HEK293 (cell line): ENCODE data around the gene PRAF2.

ENCODE experiments used
- CTCF ChIA-PET: fragments of 350-600 bp; formaldehyde crosslinking; extraction: SDS; loops from one replicate; lab custom pipeline; 2021; ENCODE audit warnings: antibody characterized with exemption; lab: Yijun Ruan, JAX
- POLR2A ChIA-PET: fragments of 300-600 bp; formaldehyde crosslinking; extraction: SDS; loops from one replicate; lab custom pipeline; 2020; ENCODE audit warnings: antibody characterized with exemption, inconsistent platforms; lab: Yijun Ruan, JAX
- H3K27ac ChIP-seq: fragments of 200-500 bp; sonication (Bioruptor generic); 2 replicates; pipeline ENCODE4 v1.5.1; 2014; ENCODE audit warnings: low read depth, low read length, control low read depth, inconsistent platforms; ENCODE audit errors: extremely low read depth
- H3K36me3 ChIP-seq, 2 experiments: fragments of 200-500 bp in 1 of 2; sonication (Bioruptor generic) in 1 of 2; 1 replicate in 1 of 2; 2 replicates in 1 of 2; pipeline ENCODE4 v1.5.1; 2014 to 2017; ENCODE audit warnings: inconsistent platforms in 2 of 2, low read length in 2 of 2; ENCODE audit not compliant: control insufficient read depth in 2 of 2, insufficient read depth in 1 of 2
- H3K4me1 ChIP-seq: fragments of 200-500 bp; sonication (Bioruptor generic); 2 replicates; pipeline ENCODE4 v1.5.1; 2014; ENCODE audit warnings: mild to moderate bottlenecking, low read length, inconsistent platforms; ENCODE audit not compliant: control insufficient read depth, insufficient read depth
- H3K4me3 ChIP-seq: 2 replicates; pipeline ENCODE4 v1.5.1; 2011; ENCODE audit warnings: low read depth, mild to moderate bottlenecking, control low read depth, low read length, moderate library complexity
- H3K9me3 ChIP-seq: fragments of 200-500 bp; sonication (Bioruptor generic); 2 replicates; pipeline ENCODE4 v1.5.1; 2014; ENCODE audit warnings: low read depth, low read length, inconsistent platforms; ENCODE audit not compliant: control insufficient read depth, insufficient read depth
- GLIS1 ChIP-seq: fragments of 450-650 bp; formaldehyde crosslinking; IDR thresholded peaks from 2 replicates; pipeline ENCODE4 v1.5.1; 2016; ENCODE audit warnings: missing biosample characterization, missing genetic modification characterization
- KLF17 ChIP-seq: fragments of 450-650 bp; formaldehyde crosslinking; IDR thresholded peaks from 2 replicates; pipeline ENCODE4 v1.5.1; 2016; ENCODE audit warnings: missing biosample characterization, missing genetic modification characterization
- PRDM10 ChIP-seq: fragments of 450-650 bp; formaldehyde crosslinking; IDR thresholded peaks from 2 replicates; pipeline ENCODE4 v1.5.1; 2016; ENCODE audit warnings: missing biosample characterization, missing genetic modification characterization
- SCRT2 ChIP-seq: fragments of 450-650 bp; formaldehyde crosslinking; IDR thresholded peaks from 2 replicates; pipeline ENCODE4 v1.5.1; 2016; ENCODE audit warnings: missing biosample characterization, missing genetic modification characterization
- SP2 ChIP-seq: fragments of 450-650 bp; formaldehyde crosslinking; IDR thresholded peaks from 2 replicates; pipeline ENCODE4 v1.5.1; 2016; ENCODE audit warnings: missing biosample characterization, missing genetic modification characterization
- SP3 ChIP-seq: fragments of 450-650 bp; formaldehyde crosslinking; IDR thresholded peaks from 2 replicates; pipeline ENCODE4 v1.5.1; 2016; ENCODE audit warnings: missing biosample characterization, missing genetic modification characterization
- SP7 ChIP-seq: fragments of 450-650 bp; formaldehyde crosslinking; IDR thresholded peaks from 2 replicates; pipeline ENCODE4 v1.5.1; 2016; ENCODE audit warnings: missing biosample characterization, missing genetic modification characterization
- ZBTB17 ChIP-seq: fragments of 450-650 bp; formaldehyde crosslinking; IDR thresholded peaks from 2 replicates; pipeline ENCODE4 v1.5.1; 2016; ENCODE audit warnings: missing biosample characterization, missing genetic modification characterization
- ZBTB20 ChIP-seq: fragments of 450-650 bp; formaldehyde crosslinking; IDR thresholded peaks from 2 replicates; pipeline ENCODE4 v1.5.1; 2016; ENCODE audit warnings: missing biosample characterization, missing genetic modification characterization
- ZBTB7A ChIP-seq: fragments of 450-650 bp; formaldehyde crosslinking; IDR thresholded peaks from 2 replicates; pipeline ENCODE4 v1.5.1; 2016; ENCODE audit warnings: low read depth, missing biosample characterization, missing genetic modification characterization
- ZBTB8A ChIP-seq: fragments of 450-650 bp; formaldehyde crosslinking; IDR thresholded peaks from 2 replicates; pipeline ENCODE4 v1.5.1; 2016; ENCODE audit warnings: missing biosample characterization, missing genetic modification characterization
- ZNF239 ChIP-seq: fragments of 450-650 bp; formaldehyde crosslinking; IDR thresholded peaks from 2 replicates; pipeline ENCODE4 v1.5.1; 2016; ENCODE audit warnings: missing biosample characterization, missing genetic modification characterization
- ZNF248 ChIP-seq: fragments of 450-650 bp; formaldehyde crosslinking; IDR thresholded peaks from 2 replicates; pipeline ENCODE4 v1.5.1; 2017; ENCODE audit warnings: missing biosample characterization, missing genetic modification characterization
- ZNF341 ChIP-seq: fragments of 450-650 bp; formaldehyde crosslinking; IDR thresholded peaks from 2 replicates; pipeline ENCODE4; 2016; ENCODE audit warnings: low read depth, missing biosample characterization, missing genetic modification characterization
- ZNF366 ChIP-seq: fragments of 450-650 bp; formaldehyde crosslinking; conservative IDR thresholded peaks from 2 replicates; pipeline ENCODE4 v1.5.1; 2016; ENCODE audit warnings: missing biosample characterization, missing genetic modification characterization
- ZNF394 ChIP-seq: fragments of 450-650 bp; formaldehyde crosslinking; IDR thresholded peaks from 2 replicates; pipeline ENCODE4 v1.5.1; 2016; ENCODE audit warnings: missing biosample characterization, missing genetic modification characterization, mild to moderate bottlenecking, moderate library complexity, borderline replicate concordance
- ZNF398 ChIP-seq: fragments of 450-650 bp; formaldehyde crosslinking; IDR thresholded peaks from 2 replicates; pipeline ENCODE4 v1.5.1; 2017; ENCODE audit warnings: missing biosample characterization, missing genetic modification characterization
- ZNF423 ChIP-seq: fragments of 450-650 bp; formaldehyde crosslinking; IDR thresholded peaks from 2 replicates; pipeline ENCODE4 v1.5.1; 2016; ENCODE audit warnings: missing biosample characterization, missing genetic modification characterization
- ZNF473 ChIP-seq: fragments of 450-650 bp; formaldehyde crosslinking; IDR thresholded peaks from 2 replicates; pipeline ENCODE4 v1.5.1; 2017; ENCODE audit warnings: missing biosample characterization, missing genetic modification characterization
- ZNF548 ChIP-seq: fragments of 450-650 bp; formaldehyde crosslinking; IDR thresholded peaks from 2 replicates; pipeline ENCODE4 v1.5.1; 2016; ENCODE audit warnings: missing biosample characterization, missing genetic modification characterization
- ZNF561 ChIP-seq: fragments of 450-650 bp; IDR thresholded peaks from 2 replicates; pipeline ENCODE4 v1.5.1; 2018; ENCODE audit warnings: missing biosample characterization, missing genetic modification characterization, borderline replicate concordance
- ZNF626 ChIP-seq: fragments of 450-650 bp; sonication (Bioruptor Pico); formaldehyde crosslinking; IDR thresholded peaks from 2 replicates; pipeline ENCODE4 v1.5.1; 2018; ENCODE audit warnings: missing biosample characterization, missing genetic modification characterization, inconsistent platforms
- TF ChIP-seq, protein P1 (sequence below): fragments of 450-650 bp; formaldehyde crosslinking; IDR thresholded peaks from 2 replicates; pipeline ENCODE4 v1.5.1; 2017; ENCODE audit warnings: missing biosample characterization, missing genetic modification characterization
- TF ChIP-seq, protein P2 (sequence below): fragments of 450-650 bp; formaldehyde crosslinking; IDR thresholded peaks from 2 replicates; pipeline ENCODE4 v1.5.1; 2016; ENCODE audit warnings: missing biosample characterization, missing genetic modification characterization

The PRAF2 gene

DNA sequence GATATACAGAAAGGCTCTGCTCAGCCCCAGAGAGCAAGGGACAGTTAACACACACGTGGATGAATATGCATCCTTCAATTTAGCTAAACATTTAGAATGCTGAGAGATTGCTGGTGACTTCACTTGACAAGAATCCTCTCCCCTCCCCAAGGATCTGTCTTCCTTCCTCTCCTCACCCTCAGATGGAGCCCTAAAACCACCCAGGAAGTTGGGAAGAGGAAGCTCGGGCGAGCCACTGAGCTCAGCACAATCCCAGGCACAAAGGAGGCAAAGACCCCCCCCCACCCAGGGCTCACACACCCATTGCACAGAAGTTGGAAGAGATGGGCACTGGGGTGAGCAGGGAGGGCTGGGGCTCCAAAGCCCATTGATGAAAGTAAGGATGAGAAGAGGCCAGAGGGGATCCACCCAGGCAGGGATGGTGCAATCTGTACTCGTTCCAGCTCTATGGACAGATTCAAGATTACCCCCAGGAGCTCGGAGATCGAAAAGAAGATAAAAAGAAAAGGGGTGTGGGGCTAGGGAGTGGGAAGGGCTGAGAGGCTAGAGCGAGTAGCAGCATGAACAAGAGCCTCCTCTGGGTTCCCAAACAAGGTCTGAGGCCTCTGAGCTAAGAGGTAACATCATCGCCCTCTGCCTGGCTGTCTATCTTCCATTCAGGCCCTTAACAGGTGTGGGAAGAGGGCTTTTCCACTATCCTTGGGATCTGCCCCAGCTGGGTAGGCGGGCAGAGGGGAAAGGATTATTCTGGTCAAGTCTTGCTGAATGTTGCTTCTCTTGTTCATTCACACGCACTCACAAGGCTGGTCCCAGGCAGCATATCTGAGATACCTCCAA, 31.8 kb downstream of the PRAF2 start:
- Histone ChIP-seq H3K4me1 (peaks cover 7% of the 10 kb centered on the region), H3K27ac (peak overlapping the region; percentile 86; the same call in 1 of the 2 replicates), H3K9me3 (no peaks in the 10 kb centered on the region), H3K36me3 (peaks cover 5 to 27% of the 10 kb centered on the region in 2 experiments; a peak in 2 of 3 replicates), H3K4me3 (peak overlapping the region; percentile 77)
- CTCF ChIA-PET: interaction anchor here (0.6 to 1.3 kb wide), 6 partner anchors 69 to 1831 kb away, joined by 3 to 8 read pairs (median 3); partner anchors contain the start of gene KCND1
- POLR2A ChIA-PET: interaction anchor here (0.6 to 3.2 kb wide), 6 partner anchors 11 to 149 kb away, joined by 3 to 24 read pairs (median 7); partner anchors contain the start of genes GRIPAP1 and OTUD5
- TF ChIP-seq ZNF341 (tag by site-specific recombination) (0 out of 2 replicates have a peak, but pooled peaks have one; percentile 14), ZBTB8A (tag by site-specific recombination) (peak; percentile 72), ZBTB20 (tag by site-specific recombination) (no peak), ZNF548 (tag by site-specific recombination) (no peak), SP7 (tag by site-specific recombination) (0 out of 2 replicates have a peak, but pooled peaks have one; percentile 12), SP3 (tag by site-specific recombination) (peak; percentile 4; the same call in 1 of the 2 replicates), SCRT2 (tag by site-specific recombination) (peak; percentile 67), KLF17 (tag by site-specific recombination) (0 out of 2 replicates have a peak, but pooled peaks have one; percentile 17), ZNF423 (no peak), ZNF366 (tag by site-specific recombination) (0 out of 2 replicates have a peak, but pooled peaks have one; percentile 13), PRDM10 (tag by site-specific recombination) (0 out of 2 replicates have a peak, but pooled peaks have one; percentile 24), ZNF473 (tag by site-specific recombination) (no peak), ZNF561 (tag by site-specific recombination) (no peak), ZNF248 (no peak), SP2 (tag by site-specific recombination) (peak; percentile 66), GLIS1 (peak; percentile 77), ZBTB17 (tag by site-specific recombination) (peak; percentile 90), ZBTB7A (tag by site-specific recombination) (no peak), ZNF398 (tag by site-specific recombination) (peak; percentile 34), ZNF239 (tag by site-specific recombination) (no peak), ZNF626 (tag by site-specific recombination) (no peak), ZNF394 (0 out of 2 replicates have a peak, but pooled peaks have one; percentile 27)
- TF ChIP-seq, protein P1, sequence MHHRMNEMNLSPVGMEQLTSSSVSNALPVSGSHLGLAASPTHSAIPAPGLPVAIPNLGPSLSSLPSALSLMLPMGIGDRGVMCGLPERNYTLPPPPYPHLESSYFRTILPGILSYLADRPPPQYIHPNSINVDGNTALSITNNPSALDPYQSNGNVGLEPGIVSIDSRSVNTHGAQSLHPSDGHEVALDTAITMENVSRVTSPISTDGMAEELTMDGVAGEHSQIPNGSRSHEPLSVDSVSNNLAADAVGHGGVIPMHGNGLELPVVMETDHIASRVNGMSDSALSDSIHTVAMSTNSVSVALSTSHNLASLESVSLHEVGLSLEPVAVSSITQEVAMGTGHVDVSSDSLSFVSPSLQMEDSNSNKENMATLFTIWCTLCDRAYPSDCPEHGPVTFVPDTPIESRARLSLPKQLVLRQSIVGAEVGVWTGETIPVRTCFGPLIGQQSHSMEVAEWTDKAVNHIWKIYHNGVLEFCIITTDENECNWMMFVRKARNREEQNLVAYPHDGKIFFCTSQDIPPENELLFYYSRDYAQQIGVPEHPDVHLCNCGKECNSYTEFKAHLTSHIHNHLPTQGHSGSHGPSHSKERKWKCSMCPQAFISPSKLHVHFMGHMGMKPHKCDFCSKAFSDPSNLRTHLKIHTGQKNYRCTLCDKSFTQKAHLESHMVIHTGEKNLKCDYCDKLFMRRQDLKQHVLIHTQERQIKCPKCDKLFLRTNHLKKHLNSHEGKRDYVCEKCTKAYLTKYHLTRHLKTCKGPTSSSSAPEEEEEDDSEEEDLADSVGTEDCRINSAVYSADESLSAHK (tag by site-specific recombination): no peak
- TF ChIP-seq, protein P2, sequence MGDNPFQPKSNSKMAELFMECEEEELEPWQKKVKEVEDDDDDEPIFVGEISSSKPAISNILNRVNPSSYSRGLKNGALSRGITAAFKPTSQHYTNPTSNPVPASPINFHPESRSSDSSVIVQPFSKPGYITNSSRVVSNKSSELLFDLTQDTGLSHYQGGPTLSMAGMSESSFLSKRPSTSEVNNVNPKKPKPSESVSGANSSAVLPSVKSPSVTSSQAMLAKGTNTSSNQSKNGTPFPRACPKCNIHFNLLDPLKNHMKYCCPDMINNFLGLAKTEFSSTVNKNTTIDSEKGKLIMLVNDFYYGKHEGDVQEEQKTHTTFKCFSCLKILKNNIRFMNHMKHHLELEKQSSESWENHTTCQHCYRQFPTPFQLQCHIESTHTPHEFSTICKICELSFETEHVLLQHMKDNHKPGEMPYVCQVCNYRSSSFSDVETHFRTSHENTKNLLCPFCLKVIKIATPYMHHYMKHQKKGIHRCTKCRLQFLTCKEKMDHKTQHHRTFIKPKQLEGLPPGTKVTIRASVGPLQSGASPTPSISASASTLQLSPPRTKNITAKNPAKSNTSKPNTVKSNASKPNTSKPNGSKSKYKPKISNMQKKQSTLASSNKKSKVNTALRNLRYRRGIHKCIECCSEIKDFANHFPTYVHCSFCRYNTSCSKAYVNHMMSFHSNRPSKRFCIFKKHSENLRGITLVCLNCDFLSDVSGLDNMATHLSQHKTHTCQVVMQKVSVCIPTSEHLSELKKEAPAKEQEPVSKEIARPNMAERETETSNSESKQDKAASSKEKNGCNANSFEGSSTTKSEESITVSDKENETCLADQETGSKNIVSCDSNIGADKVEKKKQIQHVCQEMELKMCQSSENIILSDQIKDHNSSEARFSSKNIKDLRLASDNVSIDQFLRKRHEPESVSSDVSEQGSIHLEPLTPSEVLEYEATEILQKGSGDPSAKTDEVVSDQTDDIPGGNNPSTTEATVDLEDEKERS (tag by site-specific recombination): no peak
